ENCODE results near the gene FBXO7. TPM values are rescaled to one million over a fixed set of nuclear protein-coding genes. Genes with fewer than 3 reads are reported as not detected.

Gene FBXO7
- total RNA-seq, 1 experiment from 2014 or later: 123 TPM

DNA sequence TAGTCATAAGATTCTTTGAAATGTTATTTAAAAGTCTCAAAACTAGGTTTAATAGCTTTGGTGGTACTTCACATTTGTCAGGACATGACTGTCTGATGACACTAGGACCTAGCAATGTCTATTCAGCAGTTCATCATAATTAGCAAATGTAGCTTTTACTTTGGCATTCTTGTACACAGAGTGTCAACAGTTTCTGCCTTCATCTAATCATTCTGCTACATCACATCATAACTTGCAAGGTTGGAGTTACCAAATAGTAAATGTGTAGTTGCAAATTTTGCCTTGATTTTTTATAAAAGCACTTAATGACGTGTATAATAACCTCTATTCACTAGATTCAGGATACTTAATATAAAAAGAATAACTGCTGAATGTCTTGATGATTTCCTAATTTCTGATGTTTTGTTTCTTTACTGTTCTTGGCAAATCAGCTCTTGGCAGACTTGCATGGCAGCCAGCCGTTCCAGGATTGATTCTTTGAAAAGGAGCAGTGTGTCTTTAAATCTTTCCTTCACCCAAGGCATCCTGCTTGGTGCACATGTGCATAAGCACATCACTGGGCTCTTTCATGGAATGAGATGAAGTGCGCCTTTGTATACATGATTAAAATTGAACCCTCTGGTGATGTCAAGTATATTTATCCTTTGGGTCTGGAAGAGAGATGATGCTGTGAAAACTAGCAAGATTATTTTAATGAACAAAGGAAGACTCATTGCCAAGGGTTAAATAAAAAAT, 12.2 kb downstream of the FBXO7 start:
- in situ Hi-C loops (cut with HindIII; ENCODE audit: low sequenced_read_pairs): no loop called here
- DNase-seq (ENCODE audit: low spot score): no peak

DNA sequence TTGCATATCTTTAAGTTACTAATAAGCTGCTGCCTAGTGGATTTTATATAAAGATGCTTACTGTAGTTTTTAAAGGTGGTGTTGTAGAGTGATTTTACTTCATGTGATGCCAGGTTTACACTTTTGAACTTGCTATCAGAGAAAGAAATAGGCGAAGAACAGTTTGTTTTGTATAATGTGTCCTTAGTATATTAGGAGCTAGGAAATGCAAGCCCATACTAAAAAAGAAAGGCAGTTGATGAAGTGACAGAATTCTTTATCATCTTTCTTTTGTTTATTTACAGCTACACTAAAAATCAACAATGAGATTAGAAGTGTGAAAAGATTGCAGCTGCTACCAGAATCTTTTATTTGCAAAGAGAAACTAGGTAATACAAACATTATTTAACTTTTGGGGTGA, 12.8 kb downstream of the FBXO7 start:
- in situ Hi-C loops (cut with HindIII; ENCODE audit: low sequenced_read_pairs): no loop called here
- no peak for DNase-seq (ENCODE audit: low spot score)

- in situ Hi-C loops (cut with HindIII; ENCODE audit: low sequenced_read_pairs): no loop called here
- no peak for DNase-seq (ENCODE audit: low spot score)
Measured at GRCh38 chr22:32489377-32489776, 14.8 kb downstream of the FBXO7 start.

- in situ Hi-C loops (cut with HindIII; ENCODE audit: low sequenced_read_pairs): no loop called here
- DNase-seq (ENCODE audit: low spot score): no peak
Measured at GRCh38 chr22:32490279-32490678, 15.7 kb downstream of the FBXO7 start.

DNA sequence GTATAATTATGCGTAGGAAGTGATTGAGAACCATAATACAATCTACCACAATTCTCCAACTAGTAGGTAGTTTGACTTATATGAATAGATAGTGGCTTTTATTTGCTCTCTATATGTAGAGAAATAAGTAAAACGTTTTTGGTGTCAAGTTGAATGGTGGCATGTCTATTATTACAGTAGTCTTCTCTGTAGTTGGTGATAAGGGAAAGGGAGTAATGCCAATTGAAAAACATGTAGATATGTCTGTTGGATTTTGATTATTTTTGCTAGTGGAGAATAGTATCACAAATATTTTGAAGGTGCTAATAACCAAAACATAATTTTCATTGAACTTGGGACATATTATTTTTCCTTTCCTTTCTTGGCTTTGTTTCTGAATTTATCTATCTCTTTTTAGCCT, 17.5 kb downstream of the FBXO7 start:
- in situ Hi-C loops (cut with HindIII; ENCODE audit: low sequenced_read_pairs): no loop called here
- no peak for DNase-seq (ENCODE audit: low spot score)

- in situ Hi-C loops (cut with HindIII; ENCODE audit: low sequenced_read_pairs): no loop called here
- no peak for DNase-seq (ENCODE audit: low spot score)
Measured at GRCh38 chr22:32493551-32493950, 18.9 kb downstream of the FBXO7 start.

DNA sequence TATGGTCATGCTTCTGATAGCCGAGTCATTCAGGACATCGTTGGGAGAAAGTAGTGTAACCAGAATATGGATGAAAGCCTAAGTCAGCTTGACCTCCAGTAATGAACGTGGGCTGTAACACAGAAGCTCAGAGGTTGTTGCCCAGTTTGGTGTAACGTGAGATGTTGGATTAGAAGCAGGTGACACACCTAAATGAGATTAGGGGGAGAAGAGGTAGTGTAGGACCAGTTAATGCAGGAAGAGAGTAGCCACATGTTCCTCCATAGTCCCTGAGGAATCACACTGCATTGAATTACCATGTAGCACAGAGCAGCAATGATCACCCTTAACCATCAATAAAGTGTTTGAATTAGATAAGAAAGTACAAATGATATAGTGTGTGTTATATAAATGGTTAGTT, 20.4 kb downstream of the FBXO7 start:
- no peak for DNase-seq (ENCODE audit: low spot score)
- in situ Hi-C loops (cut with HindIII; ENCODE audit: low sequenced_read_pairs): no loop called here

DNA sequence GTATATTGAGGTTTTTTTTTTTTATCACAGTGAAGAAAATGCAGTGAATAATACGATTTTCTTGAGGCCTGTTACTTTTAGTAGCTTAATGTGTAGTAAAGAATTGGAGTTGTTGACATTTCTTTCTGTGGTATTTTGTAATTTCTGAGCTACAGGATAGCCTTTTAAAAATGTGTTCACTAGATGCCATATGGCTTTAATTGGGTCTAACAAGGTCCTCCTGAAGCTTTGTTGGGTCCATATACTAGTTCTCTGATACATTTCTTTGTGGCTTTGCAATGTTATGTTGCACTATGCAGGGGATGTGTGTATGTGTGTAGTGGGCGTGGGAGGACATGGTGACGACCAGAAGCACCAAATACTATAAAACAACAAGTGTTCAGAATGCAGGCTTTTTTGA, 25.1 kb downstream of the FBXO7 start:
- no peak for DNase-seq (ENCODE audit: low spot score)
- in situ Hi-C loops (cut with HindIII; ENCODE audit: low sequenced_read_pairs): no loop called here

DNA sequence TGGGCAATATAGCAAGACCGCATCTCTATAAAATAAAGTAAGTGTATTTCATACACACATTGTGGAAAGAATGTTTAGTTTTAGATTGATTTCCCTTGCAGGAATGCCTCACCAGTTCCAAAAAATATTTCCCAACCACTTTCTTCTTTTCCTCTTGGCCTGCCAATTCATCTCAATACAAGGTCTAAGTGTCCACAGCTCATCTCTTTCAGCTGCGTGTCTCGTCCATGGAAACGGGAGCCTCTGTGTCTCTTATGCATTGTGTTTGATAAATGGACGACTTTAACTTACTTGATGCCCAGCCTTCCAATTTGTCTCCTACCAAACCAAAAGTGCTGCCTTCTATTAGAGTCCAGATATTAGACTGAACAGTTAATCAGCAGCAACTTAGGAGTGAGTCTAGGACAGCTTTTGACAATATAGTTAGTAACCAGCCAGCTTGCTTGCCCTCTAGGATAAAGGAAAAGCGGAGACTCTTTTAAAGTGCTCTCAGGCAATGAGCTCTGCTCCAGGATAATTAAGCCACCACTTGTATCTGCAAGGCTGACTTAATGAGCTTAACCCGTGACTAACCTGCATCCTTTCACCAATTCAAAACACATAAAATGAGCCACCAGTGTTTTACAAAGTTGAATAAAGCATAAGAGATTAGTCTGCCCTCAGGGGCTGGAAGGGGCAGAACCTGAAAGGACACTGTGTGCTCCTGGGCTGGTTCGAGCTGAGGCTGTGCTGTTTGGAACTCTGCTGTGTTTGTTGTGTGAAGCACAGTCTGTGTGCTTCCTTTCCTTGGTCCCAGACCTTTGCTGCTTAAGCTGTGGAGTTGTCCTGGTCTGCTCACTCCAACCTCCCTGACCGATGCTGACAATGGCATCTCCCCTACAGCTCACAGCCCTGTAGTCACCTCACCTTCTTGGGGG, 27.5 kb downstream of the FBXO7 start:
- in situ Hi-C loops (cut with HindIII; ENCODE audit: low sequenced_read_pairs): no loop called here
- DNase-seq (ENCODE audit: low spot score): no peak

- in situ Hi-C loops (cut with HindIII; ENCODE audit: low sequenced_read_pairs): no loop called here
- DNase-seq (ENCODE audit: low spot score): no peak
Measured at GRCh38 chr22:32509045-32509444, 34.4 kb downstream of the FBXO7 start.

DNA sequence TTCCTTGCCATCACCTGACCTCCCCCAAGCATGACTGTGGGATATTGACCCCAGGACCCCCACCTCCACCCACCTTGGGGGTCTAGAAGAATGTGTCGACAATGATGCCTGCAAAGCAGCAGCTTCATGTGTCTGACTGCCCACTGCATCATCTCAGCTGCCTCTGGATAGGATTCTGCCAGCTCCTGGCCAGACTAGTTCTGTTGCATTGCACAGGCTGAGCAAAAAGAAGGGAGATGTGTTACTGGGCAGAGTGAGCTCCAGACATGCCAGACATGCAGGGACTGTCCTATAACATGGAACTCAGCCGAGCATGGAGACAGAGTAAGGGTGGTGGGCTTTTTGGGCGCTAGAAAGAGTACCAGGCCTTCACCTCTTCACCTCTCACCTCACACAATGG, 36.7 kb downstream of the FBXO7 start:
- in situ Hi-C loops (cut with HindIII; ENCODE audit: low sequenced_read_pairs): no loop called here
- DNase-seq (ENCODE audit: low spot score): no peak

DNA sequence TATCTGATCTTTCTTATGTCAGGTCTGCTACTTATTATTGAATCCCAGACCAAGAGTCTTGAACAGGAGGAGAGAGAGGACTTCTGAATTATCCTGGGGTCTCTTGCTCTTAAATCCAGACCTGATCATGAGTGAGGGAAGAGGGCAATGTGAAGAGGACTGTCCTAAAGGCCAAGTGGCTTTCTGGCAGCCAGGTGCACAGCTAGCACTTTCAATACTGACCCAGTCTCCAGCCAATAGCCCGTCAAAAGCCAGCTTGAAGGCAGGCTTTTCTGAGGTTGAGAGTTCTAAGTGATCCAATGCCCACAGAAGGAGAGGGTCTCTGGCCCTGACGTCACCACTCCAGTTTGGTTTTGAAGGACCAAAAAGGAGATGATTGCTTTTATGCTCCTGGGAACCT, 37.2 kb downstream of the FBXO7 start:
- DNase-seq (ENCODE audit: low spot score): no peak
- in situ Hi-C loops (cut with HindIII; ENCODE audit: low sequenced_read_pairs): no loop called here

- no peak for DNase-seq (ENCODE audit: low spot score)
- in situ Hi-C loops (cut with HindIII; ENCODE audit: low sequenced_read_pairs): no loop called here
Measured at GRCh38 chr22:32512267-32512982, 37.8 kb downstream of the FBXO7 start.

- no peak for DNase-seq (ENCODE audit: low spot score)
- in situ Hi-C loops (cut with HindIII; ENCODE audit: low sequenced_read_pairs): no loop called here
Measured at GRCh38 chr22:32515084-32515483, 40.5 kb downstream of the FBXO7 start.

GRCh38 chr22:32517488-32517887, 42.9 kb downstream of the FBXO7 start:
- in situ Hi-C loops (cut with HindIII; ENCODE audit: low sequenced_read_pairs): no loop called here

GRCh38 chr22:32517921-32518320, 43.3 kb downstream of the FBXO7 start:
- in situ Hi-C loops (cut with HindIII; ENCODE audit: low sequenced_read_pairs): no loop called here
- DNase-seq (ENCODE audit: low spot score): no peak

More at GRCh38 chr22:32517488-32517887, 42.9 kb downstream of the FBXO7 start:
- no peak for DNase-seq (ENCODE audit: low spot score)

GRCh38 chr22:32518381-32518780, 43.8 kb downstream of the FBXO7 start:
- in situ Hi-C loops (cut with HindIII; ENCODE audit: low sequenced_read_pairs): no loop called here
- no peak for DNase-seq (ENCODE audit: low spot score)

DNA sequence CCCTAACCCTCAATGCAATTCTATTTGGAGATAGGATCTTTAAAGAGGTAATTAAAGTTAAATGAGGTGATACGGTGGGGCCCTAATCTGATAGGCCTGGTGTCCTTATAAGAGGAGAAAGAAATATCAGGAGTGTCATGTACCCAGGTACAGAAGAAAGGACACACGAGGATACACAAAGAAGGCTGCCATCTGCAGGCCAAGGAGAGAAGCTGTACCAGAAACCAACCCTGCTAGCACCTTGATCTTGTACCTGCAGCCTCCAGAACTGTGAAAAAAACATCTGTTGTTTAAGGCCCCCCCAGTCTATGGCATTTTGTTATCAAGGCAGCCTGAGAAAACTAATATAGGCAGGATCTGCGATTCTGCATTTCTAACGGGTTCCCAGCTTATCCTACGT, 44.2 kb downstream of the FBXO7 start:
- in situ Hi-C loops (cut with HindIII; ENCODE audit: low sequenced_read_pairs): no loop called here
- DNase-seq (ENCODE audit: low spot score): no peak

DNA sequence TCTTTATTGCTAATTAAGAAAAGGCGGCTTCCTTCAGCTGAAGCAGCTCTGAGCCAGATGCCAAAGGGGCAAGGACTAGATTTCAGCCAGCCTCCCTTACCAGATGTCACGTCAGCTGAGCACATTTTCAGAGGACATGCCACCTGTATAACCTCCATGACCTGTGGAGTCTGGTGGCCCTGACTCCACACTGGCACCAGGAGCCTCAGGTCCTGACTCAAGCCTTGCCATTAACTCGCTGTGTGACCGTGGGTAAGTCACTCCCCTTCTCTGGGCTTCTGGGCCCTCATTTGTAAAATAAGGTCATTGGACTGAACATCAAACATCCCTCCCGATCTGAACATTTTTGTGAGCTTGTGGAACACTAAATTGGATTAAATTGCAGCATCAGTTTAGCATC, 46.0 kb downstream of the FBXO7 start:
- DNase-seq (ENCODE audit: low spot score): no peak
- in situ Hi-C loops (cut with HindIII; ENCODE audit: low sequenced_read_pairs): no loop called here

DNA sequence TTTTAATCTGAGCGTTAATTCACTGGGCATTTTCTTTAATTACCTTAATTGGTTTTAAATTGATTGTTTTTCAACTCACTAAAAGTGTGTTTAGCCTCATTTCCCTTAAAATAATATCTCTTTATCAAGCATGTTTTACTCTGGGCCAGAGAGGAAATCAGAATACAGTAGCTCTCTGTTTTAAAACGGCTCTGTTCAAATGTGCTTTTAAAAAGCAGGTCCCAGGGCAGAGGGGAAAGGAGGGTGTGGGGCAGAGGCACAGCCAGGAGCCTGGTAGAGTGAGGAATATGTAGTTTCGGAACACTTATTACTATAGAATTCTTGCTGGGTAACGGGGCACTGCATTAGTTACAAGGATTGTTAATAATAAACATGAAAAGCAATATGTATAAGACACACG, 47.6 kb downstream of the FBXO7 start:
- DNase-seq (ENCODE audit: low spot score): no peak
- in situ Hi-C loops (cut with HindIII; ENCODE audit: low sequenced_read_pairs): no loop called here

All from G401 (cell line).